A673 (cell line): Measurements from ENCODE around the gene MYLK.

ENCODE experiments used
- EZH2 ChIP-seq: fragments of 200-600 bp; sonication (generic); IDR thresholded peaks from 2 replicates; pipeline ENCODE4 v1.6.1; 2017; ENCODE audit warnings: borderline replicate concordance, low read depth, mild to moderate bottlenecking, mixed read lengths, antibody characterized with exemption, low read length; ENCODE audit not compliant: poor library complexity, severe bottlenecking
- TF ChIP-seq, protein P1 (sequence below): fragments of 300-800, 200-600 bp; sonication (generic); conservative IDR thresholded peaks from 2 replicates; pipeline ENCODE4 v1.5.1; 2017; ENCODE audit warnings: low read depth, mild to moderate bottlenecking, antibody characterized with exemption, low read length, moderate library complexity, mixed read lengths

DNA sequence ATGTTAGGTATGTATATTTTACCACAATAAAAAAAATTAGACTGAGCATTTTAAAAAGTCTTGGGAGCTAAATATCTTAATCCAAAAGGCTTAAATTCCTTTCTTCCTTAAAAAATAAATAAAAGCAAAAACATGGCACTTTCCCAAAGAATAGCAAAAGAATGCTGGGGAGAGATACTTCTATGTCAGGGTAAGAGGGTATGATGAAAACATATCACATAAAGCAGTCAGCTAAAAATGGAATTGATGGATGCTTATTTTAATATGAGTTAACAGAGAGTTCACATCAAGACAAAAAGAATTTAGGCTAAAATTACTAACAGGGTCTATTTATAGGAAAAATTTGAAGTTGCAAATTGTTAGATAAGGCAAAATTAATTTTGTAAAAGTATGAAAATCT is 141.0 kb downstream of the MYLK start:
- TF ChIP-seq, protein P1, sequence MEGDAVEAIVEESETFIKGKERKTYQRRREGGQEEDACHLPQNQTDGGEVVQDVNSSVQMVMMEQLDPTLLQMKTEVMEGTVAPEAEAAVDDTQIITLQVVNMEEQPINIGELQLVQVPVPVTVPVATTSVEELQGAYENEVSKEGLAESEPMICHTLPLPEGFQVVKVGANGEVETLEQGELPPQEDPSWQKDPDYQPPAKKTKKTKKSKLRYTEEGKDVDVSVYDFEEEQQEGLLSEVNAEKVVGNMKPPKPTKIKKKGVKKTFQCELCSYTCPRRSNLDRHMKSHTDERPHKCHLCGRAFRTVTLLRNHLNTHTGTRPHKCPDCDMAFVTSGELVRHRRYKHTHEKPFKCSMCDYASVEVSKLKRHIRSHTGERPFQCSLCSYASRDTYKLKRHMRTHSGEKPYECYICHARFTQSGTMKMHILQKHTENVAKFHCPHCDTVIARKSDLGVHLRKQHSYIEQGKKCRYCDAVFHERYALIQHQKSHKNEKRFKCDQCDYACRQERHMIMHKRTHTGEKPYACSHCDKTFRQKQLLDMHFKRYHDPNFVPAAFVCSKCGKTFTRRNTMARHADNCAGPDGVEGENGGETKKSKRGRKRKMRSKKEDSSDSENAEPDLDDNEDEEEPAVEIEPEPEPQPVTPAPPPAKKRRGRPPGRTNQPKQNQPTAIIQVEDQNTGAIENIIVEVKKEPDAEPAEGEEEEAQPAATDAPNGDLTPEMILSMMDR, result no peak
- no peak for TF ChIP-seq EZH2
